GM18909 (cell line): ENCODE measurements around the gene RGS7.
"Not testable (repeated sequence)": the region's sequence is repeated elsewhere in the genome, so short reads cannot be mapped to it uniquely, and the experiment has no call there.

Experiments
- ATAC-seq: cut with Tn5 transposase; IDR thresholded peaks from one replicate; pipeline ENCODE4 v1.9.1; 2021; ENCODE audit warnings: mild to moderate bottlenecking; ENCODE audit not compliant: unreplicated experiment, poor library complexity

Gene RGS7

DNA sequence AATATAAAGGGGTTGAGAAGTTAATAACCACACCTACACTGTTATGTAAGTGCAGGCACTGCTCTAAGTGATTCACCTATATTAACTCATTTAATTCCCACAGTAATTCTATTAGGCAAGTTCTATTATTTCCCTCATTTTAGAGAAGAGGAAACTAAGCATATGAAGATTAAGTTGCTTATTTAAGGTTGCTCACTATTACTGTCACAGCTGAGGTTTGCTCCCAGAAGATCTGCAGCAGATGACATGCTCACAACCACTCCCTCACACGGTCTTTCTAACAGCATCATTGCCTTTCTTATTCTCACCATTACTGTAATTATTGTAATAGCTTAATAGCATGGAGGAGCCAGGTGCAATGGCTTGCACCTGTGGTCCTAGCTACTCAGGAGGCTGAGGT lies 548.6 kb downstream of the RGS7 start:
- no peak for ATAC-seq

DNA sequence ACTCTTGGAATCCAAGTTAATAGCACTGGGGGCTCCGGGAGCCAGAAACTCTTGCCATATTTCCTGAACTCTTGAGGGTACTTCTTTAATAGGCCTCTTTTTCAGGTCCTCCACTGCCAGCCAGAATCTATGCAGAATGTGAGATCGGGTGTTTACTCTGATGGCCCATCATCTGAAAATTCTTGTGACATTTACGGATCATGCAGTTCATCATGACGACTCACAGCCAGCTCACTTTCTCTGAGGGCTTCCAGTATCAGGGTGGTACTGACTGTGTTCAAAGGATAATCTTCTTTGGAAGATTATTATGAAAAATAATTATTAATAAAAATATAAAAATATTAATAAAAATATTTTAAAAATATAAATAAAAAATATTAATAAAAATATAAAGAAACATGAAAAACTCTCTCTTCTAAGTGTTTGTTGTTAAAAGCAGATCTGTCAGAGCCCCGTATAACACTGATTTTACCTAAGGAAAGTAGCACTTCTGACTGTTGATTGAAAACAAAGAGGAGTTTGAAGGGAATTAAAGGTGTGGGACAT lies 550.7 kb downstream of the RGS7 start:
- no peak for ATAC-seq

DNA sequence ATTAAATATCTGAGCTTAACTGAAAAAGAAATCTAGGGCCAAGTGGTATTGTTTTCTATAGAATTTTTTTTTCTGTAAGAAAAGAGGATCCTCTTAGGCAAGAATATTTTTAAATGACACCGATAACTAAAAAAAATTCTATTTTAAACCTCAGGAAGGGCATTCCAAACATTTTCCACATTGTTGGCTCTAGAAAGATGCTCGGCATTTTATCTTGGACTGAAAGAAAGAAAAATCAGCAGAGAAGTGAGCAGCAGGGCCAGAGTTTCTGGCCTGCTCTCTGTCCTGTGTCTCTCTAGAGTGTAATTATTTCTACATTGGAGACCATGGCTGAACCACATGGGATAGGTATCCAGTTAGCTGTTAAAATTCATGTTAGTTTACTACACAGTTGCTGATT lies 552.5 kb downstream of the RGS7 start:
- no peak for ATAC-seq

DNA sequence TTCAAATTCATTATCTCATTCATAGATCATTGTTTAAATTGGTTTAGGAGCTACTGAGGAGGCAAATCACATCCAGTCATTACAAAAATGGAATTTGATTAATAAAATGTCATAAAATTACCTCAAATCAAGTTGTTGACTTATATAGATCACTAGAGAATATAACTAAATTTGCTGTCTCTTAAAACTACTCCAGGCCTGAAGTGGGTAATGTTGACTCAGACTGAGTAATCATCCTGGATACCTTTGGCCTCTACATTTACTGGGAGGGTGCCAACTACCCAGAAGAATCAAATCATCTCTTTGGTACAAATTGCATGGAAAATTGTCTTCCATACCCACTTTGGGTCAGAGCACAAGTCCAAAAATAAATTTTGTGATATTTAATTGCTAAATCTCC lies 553.9 kb downstream of the RGS7 start:
- ATAC-seq: no peak

DNA sequence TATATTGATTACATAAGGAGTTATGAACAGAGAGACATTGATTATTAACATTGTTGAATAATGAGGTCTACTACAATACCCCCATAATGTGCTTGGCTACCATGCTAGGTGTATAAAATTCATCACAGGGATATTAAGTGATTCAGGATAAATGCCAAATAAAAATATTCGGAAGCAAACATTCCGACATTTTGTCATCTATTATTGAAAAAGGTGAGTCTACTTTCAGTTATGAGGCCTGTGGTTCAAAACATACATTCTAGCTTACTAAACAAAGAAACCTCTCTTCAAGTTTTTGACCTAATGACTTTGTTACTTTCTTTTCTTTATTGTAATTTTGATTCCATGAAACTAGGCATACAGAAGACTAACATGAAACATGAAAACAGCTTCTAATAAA lies 554.7 kb downstream of the RGS7 start:
- ATAC-seq: no peak

DNA sequence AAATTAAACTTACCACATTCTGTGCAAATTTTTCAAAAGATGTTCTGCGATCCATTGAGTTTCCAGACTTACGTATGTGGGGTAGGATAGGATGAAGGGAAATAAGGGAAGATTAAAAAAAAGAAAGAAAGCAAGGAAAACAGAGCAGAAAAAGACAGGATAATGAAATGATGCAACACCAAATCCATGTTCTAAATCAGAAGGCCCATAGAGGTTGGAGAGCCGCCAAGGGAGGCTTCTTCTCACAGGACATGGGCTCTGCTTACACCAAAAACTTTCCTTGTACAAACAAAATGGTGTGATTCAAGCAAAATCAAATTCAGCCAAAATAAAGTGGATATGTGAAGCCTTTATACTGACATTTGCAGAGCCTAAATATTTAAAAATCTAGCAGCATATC lies 555.6 kb downstream of the RGS7 start:
- ATAC-seq: no peak

DNA sequence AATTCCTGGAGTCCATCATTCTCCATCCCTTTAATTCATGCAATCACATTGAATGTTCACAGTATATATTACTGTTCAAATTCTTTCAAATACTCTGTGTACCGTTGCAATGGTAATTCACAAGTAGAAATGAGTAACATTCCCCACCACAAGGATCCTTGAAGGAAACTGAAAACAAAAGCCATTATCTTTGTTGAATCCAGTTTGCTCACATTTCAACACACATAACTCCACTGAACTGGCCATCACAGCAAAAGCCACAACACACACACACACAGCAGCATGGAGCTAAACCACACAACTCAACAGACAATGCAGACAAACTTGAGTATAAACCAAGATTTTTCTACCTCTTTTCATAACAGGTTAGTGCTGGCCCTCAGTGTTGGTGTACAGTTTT lies 556.7 kb downstream of the RGS7 start:
- no peak for ATAC-seq

DNA sequence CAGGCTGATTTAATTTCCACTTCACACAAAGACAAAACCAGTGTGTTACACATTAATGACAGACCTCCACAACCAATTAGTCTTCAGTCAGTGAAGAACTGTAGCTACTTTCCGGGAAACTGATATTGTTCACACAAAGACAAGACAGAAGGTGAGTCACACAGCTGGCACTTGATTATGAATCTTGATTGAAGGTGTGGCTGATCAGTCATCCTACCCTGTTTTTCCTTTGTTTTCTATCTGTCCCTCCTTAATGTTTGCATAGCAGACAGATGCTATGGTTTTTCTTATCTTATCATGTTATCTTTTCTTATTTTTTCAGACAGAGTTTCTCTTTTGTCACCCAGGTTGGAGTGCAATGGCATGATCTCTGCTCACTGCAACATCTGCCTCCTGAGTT lies 560.0 kb downstream of the RGS7 start:
- ATAC-seq: no peak

DNA sequence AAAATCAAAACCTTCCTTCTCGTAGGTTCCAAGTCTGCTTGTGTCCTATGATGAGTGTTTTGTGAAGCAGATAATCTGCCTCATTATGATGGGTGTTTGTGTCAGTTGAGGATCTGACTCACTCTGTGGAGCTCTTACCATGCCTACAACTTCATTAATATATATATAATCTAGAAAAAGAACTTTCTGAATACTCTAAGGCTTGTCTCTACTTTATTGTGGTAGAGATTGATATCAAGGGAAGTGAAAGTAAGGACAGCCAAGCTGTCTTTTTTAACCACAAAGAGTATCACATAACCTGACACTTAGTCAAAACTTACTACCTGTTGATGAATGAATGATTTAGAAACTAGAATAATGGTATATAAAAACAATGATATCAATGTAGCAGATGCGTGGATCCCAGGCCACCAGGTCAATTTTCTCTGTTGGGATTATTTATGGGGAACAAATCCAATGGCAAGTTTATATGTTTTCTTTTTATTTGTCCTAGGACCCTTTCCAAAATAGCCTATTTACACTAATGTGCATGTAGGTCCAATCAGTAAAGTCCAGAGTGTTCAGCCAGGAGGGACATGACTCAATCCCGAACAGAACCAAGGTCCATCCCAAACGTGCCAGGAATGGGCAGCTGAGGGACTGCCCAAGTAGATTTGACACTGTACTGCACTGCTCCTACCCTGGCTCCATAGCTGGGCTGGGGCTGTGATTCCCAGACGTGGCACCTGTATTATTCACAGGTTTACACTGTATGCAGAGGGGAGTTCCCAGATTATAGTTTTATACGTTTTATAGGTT lies 562.8 kb downstream of the RGS7 start:
- ATAC-seq: peak; percentile 79

DNA sequence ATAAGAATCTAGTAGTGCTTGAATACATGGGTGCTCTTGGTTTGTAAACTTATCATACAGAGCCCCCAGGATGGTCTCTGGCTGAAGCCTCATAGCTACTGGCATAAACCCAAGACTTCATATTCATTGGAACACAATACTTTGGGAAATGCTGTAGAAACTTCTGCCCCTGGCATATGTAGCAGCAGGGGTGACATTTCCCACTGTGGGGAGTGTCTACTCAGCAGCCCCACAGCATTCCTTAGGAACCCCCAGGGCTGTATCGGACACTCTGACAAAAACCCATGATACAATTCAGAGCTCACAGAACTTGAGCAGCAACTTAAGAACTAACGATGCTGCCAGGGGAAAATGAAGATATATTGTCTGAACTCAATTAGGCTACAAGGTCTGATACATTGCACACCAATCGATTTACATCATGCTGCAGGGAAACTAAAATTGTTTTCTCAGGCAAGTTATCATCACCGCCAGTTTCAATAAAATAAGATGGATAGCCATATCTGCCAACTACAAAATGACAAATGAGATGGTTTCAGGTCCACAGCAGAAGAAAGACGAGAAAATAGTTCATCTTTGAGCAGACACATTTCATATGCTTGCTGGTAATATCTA lies 564.0 kb downstream of the RGS7 start:
- ATAC-seq: no peak

DNA sequence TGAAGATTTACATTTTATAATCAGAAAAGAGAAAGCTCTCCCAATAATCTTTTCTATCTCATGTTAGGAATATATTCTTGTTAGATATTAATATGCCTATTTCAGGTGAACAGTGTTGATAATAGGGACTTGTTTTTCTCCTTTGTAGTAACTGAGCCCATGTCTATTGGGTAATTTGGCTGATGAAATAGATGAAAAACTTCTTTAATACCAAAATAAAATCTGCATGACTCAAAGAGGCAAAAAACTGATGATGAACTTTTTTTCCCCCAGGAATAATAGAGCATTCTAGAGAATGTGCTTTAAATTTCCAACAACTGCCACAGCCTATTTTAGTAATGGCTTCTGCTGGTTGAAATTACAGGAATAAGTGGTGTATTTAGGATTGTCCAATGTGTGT lies 566.1 kb downstream of the RGS7 start:
- ATAC-seq: no peak

DNA sequence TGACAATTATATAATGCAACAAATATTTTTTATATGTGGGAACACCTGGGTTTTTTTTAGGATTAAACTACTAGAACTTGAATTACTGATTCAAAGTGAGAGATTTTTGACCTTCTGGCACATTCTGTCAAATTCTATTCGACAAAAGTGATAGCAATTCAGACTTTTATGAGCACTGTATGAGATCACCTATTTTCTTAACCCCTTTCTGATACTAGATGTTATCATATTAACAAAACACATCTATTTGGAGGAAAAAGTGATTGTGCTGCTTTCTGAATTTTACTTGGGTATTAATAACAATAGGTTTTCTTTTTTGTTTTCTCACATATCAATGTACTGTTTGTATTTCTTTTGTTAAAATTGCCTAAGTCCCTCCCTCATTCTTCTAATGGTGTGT lies 570.1 kb downstream of the RGS7 start:
- no peak for ATAC-seq

DNA sequence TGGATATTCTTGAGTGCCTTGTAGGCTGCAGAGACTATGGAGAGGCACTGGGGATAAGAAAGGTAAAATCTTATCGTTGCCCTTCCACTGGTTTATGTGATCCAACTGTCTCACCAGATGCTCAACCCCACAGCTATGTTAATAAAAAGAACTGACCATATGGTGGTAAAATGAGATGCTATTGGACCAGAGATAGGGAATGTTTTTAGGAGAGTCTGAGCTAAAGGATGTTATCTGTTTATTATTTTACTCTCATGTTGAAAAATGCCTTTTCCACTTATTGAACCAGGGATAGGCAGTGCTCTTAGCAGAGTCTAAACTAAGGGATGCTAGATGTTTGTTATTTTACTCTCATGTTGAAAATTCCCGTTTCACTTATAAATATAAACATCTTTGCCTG lies 572.2 kb downstream of the RGS7 start:
- no peak for ATAC-seq

DNA sequence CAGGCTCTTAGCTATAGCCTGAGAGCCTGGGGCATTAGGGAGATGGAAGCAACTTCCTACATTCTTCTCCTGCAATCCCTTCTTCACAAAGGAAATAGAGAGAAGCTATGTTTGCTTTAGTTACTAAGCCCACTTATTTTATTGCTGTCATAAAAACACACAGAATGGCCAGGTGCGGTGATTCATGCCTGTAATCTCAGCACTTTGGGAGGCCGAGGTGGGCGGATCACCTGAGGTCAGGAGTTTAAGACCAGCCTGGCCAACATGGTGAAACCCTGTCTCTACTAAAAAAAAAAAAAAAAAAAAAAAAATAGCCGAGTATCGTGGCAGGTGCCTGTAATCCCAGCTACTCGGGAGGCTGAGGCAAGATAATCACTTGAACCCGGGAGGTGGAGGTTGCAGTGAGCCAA lies 573.3 kb downstream of the RGS7 start:
- ATAC-seq: not testable (repeated sequence)

DNA sequence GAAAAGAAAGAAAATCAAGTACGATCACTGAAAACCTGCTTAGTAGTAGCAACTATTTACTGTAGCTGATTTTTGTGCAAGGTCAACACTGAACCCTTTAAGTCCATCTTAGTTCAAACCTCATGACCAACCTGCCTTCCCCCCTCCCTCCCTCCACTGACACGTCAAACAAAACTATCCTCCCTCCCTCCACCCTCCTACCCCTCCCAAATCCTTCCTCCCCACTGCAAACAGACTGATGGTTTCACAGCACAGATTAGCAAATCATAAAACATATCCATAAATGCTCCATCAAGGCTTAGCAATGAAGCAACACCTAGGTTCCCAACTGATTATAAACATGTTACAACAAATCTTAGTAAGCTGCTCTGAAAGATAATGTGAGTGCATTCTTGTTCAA lies 580.8 kb downstream of the RGS7 start:
- ATAC-seq: no peak

DNA sequence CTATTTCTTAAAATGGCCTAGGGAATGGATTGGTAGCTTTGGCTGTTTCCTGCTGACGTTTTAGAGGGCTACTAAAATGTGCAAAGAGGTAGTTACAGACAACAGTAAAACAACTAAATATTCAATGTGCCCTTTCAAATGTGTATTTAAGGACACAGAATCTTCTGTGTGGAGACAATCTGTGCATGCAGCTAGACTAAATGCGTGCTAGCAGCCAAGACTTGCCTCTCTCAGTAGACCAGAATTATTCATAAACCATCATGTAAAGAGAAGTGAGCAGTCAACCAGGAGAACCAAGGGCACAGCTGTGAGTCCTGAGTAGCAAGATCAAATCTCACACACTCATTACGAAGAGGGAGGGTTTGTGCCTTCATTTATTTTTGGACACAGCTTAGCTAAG lies 584.9 kb downstream of the RGS7 start:
- no peak for ATAC-seq

DNA sequence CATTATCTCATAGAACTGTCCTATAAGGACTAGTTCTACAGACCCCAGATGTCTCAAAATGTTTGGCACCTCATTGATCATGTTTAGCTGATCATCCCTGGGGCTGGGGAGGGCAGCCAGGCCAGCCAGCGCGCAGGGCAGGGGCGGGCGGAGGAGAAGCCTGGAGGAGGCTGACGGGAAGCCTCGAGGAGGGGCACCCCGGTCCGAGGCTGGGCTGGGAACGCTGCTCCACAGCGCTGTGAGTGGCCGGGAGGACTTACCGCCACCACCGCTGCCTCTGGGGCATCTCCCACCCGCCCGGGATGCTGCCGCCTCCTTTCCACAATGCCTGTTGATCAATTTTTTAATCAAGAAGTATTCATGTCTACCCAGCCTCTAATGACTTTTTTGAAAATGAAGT lies 585.6 kb downstream of the RGS7 start:
- ATAC-seq: no peak

DNA sequence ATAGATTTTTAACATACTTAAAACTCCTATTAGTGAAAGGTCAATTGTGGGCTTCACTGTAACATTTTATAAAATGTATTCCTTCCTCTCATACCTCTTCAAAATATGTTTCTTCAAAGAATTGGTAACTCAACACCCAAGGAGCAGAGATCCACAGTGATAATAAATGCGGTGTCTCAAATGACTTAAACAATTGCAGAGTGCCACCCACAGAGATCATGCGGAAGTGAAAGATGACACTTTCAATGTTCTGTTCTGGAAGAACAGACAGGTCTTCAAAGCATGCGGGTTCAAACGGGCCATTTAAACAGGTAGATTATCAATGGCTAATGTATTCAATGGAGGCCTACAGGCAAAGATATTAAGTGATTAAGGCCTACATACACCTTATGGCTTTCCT lies 588.0 kb downstream of the RGS7 start:
- ATAC-seq: no peak

DNA sequence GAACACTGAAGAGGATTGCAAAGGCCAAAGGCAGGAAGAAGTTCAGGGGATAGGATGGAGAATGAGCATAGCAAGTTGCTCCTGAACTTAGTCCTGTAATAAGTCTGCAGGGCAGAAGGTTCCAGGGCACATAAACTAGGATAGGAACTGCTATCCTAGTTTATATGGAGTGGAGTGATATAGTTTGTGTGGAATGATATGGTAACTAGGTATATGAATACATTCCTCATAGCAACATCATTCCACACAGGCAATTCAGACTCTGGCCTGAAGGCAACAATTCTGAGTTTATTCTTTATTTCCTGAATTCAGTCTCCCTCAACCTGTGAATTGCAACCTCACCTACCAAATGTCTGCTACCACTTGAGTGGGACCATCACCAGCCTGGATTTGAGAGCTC lies 590.2 kb downstream of the RGS7 start:
- ATAC-seq: no peak

DNA sequence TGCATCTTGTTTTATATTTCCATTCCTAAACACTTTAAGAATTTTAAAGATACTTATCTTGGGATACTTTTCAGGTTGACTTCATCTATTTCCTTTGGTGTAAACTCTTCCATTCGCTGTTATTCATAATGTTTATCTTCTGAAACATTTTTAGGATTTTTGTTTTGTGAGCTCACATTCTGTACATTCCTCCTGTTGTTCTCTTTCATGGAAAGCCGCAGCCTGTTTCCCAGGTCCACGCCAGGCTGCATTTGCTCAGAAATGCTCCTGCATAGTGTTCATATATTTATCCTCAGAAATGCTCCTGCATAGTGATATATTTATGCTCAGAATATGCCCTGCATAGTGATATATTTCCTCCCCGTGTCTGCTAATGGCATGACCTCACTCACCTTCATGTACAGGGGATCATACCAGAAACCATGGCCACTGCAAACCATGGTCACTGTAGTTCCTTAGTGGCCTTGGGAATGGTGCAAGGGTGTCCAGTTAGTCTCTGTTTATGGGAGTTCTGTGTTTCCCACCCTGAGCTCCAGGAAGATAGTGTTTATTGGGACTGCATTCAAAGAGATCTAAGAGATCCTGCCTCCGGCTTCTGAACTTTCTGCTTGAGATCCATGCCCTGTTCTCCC lies 591.2 kb downstream of the RGS7 start:
- ATAC-seq: no peak

DNA sequence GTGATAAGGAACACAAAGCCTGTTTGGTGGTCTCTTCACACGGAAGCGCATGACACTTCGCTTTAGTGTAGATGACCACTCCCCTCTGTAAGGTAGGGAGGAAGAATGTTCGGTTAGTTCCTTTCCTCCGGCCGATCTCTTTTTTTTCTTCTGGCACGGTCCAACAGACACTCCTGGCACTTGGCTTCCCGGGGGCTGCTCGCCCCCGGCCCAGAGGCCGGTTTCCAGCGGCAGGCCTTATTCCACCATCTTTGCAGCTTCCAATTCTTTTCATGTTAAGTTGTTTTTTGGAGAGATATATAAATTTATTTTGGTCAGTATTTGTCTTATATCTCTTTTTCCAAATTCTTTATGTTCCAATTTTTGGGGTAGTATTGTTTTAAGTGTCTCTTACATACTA lies 593.2 kb downstream of the RGS7 start:
- ATAC-seq: no peak
